HG02870 (cell line): ENCODE results near the gene ARMC12.
"Not testable (repeated sequence)": the region's sequence is repeated elsewhere in the genome, so short reads cannot be mapped to it uniquely, and the experiment has no call there.

ENCODE experiments used
- ATAC-seq: cut with Tn5 transposase; IDR thresholded peaks from one replicate; pipeline ENCODE4 v1.9.1; 2021; ENCODE audit warnings: mild to moderate bottlenecking, moderate library complexity; ENCODE audit not compliant: unreplicated experiment

Gene ARMC12, protein sequence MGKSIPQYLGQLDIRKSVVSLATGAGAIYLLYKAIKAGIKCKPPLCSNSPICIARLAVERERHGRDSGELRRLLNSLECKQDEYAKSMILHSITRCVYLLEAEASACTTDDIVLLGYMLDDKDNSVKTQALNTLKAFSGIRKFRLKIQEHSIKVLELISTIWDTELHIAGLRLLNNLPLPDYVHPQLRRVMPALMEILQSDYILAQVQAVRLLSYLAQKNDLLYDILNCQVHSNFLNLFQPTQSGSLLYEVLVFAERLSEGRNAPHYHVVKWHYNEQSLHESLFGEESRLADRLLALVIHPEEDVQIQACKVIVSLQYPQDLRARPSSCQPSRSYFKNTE

DNA sequence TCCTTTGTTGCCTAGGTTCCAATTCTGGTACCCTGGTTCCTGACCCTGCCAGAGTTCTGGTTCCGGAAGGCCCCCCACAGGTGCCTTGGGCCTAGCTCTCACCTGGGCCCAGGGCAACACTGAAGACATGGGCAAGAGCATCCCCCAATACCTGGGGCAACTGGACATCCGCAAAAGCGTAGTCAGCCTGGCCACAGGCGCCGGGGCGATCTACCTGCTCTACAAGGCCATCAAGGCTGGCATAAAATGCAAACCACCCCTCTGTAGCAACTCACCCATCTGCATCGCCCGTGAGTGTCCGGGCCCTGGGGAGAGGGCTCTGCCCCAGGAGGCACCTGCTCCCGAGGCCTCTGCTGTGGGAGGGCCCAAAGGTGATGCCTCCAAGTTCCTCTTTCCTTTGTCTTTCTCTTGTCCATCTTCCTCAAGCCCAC lies at the start of gene ARMC12:
ARMC12 (plus strand) TSS at position 51 of the 431 bp plus-strand sequence; CDS start at position 128, 77 bp downstream.
- no peak for ATAC-seq

DNA sequence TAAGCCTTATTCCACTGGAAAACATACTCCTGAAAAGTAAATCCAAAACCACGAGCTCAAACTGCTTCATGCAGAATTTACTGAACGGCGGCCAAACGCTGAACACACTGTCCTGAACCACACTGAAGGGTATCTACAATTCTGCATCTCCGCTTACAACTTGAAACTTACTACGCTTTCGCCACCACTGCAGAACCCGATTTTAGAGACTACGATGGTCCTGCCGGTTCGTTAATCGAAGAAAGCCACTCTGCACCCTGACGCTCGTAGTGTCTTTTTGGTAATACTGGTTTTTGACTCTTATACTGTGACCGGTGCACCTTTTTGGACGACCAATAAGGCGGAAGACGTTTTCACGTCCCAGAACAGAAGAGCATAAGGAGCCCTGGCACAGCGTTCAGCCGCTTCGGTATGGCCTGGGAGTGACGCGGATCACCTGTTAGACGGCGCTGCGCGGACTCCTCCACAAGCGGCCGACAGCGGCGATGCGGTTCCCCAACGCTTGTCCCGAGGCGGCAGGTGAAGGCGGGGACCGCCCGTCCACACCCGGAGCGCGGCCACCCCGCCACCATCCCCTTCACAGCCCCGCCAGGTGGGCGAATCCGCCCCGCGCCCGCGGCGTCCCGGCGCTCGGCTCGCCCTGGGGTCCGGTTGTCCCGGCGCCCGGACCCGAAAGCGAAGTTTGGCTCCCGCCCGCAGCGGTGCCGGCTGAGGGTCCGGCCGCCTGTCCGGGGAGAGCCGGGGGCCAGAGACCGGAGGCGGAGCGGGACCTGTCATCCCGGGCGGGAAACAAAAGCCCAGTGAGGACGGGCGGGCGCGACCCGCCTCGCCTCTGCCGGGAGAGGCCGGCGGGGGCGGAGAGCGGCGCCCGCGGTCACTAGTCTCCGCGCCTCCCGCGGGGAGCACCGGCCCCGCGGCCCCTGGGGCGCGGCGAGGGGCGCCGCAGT lies 48.9 kb upstream of the ARMC12 start:
- peak; percentile 28 for ATAC-seq

DNA sequence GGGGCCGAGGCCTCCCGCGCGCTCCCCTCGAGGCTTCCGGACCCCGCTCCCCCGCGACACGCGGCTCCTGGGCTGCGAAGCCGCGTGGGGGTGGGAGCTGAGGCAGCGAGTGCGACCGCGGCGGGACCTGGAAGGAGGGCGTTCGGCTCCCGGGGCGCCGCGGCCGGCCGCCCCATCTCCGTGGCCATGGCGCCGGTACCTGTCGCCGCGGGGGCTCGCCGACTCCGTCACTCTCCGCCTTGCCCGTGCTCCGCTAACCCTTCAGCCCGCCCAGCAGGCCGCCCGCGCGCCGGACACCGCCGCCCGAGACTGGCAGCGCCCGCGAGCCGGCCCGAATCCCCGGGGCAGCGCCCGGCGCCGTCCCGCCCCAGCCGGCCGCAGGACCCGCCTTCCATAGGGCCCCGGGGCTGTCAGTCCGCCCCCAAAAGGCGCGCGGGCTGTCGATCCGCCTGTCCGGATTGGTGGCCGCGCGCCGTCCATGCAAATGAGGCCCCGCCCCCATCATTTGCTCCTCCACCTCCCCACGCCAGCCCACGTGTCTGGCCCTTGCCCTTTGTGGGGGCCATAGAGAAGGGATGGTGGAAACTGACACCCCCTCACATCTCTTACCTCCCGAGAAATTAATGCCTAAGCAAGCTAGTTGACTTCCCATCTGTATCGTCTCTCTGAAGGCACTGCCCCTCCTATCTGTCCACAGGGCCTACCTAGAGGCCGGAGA lies 48.1 kb upstream of the ARMC12 start, which contains the start of gene FKBP5:
FKBP5 (minus strand) TSS at position 311 of the 718 bp plus-strand sequence. CDS start 46,091 bp downstream, outside the sequence.
- peak; percentile 73 for ATAC-seq

DNA sequence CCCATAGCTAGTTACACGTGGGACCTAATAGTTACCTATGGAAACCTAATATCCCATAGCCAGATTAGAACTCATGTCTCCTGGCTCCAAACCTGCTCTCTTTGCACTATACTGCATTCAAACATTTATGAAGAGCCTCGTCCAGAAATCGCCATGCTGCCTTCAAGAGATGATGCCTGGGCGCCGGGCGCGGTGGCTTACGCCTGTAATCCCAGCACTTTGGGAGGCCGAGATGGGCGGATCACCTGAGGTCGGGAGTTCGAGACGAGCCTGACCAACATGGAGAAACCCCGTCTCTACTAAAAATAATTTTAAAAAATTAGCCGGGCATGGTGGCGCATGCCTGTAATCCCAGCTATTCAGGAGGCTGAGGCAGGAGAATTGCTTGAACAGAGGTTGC lies 46.8 kb upstream of the ARMC12 start:
- not testable (repeated sequence) for ATAC-seq

DNA sequence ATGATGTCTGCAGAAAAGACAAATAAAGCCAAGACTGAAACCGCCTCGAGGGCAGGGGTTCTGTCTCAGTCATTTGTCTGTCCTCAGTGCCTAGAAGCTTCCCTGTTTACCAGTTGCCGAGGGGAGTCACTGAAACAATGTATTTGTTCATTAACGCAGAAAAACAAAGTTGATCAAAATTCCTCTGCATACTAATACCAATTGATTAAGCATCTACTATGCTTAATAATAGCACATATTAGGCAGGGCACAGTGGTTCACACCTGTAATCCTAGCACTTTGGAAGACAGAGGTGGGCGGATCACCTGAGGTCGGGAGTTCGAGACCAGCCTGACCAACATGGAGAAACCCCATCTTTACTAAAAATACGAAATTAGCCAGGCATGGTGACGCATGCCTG lies 46.3 kb upstream of the ARMC12 start:
- no peak for ATAC-seq

DNA sequence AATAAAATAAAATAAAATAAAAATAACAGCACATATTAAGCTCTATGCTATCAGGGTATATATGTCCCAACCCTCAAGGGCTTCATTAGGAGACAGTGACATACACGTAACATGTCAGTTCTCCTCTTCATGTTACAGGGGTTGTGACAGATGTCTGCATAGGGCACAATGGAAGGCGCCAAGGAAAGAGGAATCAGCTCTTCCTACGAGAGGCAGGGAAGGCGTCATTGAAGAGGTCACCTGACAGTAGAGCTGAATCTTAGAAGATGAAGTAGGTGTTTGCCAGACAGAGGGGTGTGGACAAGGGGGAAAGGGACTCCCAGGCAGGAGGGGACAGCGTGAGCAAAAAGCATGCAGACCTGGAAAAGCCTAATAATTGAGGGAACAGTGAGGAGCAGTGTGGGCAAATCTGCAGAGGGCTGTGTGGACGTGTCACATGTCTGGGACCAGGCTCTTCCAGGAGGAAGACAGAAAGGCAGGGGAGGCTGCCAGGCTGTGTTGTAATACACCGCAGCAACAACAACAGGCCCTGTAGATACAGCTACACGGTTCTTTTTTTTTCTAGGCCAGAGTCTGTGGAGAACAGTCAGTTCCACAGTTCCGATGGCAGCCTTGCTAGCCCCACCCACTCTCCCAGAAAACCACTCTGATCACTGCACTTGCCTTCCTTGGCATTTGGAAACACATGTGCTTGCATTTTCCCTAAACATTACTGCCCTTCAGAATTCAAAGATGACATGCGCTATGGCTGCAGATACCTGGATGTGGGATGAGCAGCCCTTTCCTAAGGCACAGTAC lies 45.6 kb upstream of the ARMC12 start:
- ATAC-seq: no peak

DNA sequence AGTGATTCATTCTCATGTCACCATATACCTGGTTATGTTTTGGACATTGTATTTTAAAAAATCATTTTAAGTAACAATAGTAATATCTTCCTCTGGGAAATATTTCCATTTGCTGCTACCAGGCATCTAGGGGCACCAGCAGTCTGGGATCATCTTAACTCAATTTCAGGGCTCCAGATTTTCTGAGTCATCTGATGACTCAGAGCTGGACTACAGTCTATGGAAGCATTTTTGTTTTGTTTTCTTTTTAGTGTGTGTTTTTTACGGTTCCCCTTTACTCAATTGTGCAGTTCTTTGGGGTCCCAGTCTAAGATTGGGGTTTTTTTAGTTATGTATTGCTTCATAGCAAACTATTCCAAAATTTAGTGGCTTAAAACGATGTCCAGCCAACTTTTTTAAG lies 42.4 kb upstream of the ARMC12 start:
- no peak for ATAC-seq

DNA sequence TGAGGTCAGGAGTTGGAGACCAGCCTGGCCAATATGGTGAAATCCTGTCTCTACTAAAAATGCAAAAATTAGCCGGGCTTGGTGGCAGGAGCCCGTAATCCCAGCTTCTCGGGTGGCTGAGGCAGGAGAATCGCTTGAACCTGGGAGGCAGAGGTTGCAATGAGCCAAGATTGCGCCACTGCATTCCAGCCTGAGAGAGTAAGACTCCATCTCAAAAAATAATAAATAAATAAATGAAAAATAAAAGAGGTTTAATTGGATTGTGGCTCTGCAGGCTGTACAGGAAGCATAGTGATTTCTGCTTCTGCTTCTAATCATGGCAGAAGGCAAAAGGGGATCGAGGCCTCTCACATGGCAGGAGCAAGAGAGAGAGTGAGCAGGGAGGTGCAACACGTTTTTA lies 38.4 kb upstream of the ARMC12 start:
- not testable (repeated sequence) for ATAC-seq

DNA sequence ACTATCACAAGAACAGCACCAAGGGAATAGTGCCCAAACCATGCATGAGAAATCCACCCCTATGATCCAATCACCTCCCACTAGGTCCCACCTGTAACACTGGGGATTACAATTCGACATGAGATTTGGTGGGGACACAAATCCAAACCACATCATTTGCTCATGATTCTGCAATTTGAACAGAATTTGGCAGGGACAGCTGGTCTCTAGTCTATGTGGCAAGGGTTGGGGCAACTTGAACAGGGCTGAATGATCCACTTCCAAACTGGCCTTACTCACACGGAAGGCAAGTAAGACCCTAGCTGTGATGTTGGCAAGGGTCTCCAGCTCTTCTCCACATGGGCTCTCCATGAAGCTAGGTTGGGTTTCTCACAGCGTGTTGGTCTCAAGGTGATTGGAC lies 38.0 kb upstream of the ARMC12 start:
- ATAC-seq: no peak

DNA sequence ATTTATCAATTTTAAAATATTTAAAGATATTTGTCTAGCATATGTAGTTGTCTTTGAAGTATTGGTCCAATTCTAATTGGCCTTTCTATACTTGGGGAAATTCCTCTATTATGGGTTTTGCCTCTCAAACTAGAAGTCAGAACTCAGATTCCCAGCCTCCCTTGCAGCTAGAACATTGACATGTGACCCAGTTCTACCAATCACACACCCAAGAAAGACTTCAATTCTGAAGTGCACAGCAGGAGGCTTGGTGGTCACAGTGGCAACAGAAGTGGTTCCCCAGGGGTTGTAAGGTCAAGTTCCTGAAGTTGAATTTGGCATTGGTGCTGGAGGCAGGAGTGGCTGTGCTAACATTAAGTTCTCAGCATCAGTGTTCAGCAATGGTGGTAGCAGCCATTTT lies 33.3 kb upstream of the ARMC12 start:
- ATAC-seq: no peak

DNA sequence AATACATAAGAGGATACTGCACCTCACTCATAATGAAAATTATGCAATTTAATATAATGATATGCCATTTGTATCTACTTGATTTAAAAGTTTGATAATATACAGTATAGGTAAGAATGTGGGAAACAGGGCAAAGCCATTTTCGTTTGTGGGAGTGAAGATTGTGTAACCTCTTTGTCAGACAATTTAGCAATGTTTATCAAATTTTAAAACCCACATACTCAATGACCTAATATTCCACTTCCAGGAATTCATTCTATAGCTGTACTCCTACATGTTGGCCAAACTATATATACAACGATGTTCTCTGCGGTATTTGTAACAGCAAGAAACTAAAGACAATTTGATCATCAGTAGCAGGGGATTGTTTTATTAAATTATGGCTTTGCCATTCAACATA lies 30.4 kb upstream of the ARMC12 start:
- ATAC-seq: no peak

DNA sequence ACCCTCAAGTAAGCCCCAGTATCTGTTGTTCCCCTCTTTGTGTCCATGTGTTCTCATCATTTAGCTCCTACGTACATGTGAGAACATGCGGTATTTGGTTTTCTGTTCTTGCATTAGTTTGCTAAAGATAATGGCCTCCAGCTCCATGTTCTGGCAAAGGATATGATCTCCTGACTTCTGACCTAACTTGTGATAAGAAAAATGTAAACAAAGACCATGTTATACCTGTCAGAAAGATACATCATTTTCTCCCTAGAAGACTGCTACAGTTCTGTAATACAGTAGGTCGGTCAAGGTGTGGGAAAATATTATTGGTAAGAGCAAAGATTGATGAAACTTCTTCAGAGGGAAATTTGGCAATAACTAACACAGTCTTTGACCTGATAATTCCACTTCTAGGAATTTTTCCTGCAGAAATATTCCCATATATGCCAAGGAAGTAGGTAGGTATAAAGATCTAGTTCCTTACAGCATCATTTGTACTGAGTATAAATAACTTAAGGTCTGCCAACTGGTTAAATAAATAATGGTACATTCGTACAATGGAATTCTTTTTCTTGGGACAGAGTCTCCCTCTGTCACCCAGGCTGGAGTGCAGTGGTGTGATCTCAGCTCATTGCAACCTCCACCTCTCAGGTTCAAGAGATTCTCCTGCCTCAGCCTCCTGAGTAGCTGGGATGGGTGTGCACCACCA lies 29.0 kb upstream of the ARMC12 start:
- no peak for ATAC-seq

DNA sequence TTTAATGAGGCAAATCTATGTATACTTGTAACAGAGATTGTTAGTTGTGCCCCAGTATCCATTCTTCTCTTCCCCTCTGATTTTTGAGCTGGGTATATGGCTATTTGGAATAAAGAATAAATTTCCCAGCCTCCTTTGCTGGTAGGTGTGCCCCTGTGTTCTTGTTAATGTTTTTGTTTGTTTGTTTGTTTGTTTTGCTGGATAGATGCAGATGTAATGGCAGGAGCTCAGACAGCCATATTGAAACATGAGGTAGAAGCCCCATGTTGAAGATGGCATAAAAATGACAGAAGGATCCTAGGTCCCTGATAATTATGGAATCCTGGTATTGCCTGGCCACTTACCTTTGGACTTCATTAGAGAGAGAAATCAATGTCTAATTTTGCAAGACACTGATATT lies 28.2 kb upstream of the ARMC12 start:
- ATAC-seq: no peak

DNA sequence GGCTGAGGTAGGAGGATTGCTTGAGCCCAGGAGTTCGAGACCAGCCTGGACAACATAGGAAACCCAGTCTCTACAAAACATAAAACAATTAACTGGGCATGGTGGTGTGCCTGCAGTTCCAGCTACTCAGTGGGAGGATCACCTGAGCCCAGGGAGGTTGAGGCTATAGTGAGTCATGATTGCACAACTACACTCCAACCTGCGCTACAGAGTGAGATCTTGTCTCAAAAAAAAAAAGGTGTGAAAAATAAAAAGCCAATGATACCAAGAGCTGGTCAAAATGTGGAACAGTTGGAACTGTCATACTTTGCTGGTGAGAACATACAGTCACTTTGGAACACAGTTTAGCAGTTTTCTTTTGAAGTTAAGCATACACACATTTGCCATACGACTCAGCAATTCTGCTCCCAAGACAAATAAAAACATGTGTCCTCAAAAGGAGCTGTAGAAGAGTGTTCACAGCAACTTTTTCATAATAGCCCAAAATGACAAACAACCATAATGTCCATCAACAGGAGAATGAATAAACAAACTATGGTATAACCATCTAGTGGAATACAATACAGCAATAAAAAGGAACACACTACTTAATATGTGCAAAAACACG lies 26.5 kb upstream of the ARMC12 start:
- no peak for ATAC-seq

DNA sequence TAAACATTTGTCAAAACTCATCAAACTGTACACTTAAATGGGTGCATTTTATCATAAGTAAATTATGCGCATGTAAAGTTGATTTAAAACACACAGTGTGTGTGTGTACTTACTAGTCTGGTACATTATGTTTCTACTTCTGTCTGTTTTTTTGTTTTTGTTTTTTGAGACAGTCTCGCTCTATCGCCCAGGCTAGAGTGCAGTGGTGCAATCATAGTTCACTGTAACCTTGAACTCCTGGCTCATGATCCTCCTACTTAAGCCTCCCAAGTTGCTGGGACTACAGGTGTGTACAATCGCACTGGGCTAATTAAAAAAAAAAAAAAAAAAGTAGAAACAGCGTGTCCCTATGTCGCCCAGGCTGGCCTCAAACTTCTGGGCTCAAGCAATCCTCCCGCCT lies 25.1 kb upstream of the ARMC12 start:
- ATAC-seq: no peak

DNA sequence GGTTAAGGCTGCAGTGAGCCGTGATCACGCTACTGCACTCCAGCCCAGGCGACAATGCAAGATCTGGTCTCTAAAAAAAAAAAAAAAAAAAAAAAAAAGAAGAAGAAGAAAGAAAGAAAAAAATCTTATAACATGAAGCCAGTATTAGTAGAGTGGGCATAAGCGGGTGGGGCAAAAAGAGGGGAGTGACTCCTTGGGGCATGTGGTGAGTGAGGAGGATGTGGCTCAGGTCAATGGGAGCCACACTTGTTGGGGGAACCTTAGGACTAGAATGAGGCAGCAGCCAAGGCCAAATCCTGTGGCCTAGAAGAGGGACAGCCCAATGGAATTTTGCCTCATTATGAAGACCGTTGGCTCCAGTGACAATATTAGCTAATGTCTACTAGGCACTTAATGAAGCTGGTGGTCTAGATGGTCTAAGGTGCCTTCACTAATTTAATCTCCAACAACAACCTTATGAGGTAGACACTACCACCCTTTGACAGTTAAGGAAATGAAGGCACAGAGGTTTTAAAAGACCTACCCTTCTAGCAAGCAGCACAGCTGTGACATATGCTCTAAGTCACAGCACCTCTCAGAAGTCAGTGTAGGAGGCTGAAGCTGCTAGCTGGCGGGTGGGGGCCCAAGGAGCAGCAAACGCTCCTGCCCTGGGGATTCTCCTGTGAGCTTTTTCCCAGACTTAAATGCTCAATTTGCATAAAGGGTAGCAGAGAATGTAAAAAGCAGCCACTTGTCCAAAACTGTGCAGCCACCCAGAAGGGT lies 23.6 kb upstream of the ARMC12 start:
- ATAC-seq: no peak

DNA sequence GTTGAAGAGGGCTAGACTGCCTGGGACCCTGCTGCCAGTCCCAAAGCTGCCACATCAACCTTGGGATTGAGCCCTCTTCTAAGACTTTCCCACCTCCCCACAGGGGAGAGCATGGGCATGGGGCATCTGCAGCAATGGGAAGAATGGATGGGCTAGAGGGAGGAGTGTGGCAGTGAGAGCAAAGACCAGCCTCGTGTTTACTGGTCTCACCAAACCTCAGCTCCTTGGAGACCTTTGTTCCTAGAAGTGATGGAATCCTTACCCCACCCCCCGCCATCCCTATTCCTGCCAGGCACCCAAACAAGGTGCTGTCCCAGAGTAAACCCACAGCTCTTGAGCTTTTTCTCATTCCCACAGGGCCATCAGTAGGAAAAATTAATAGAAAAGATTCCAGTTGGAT lies 20.0 kb upstream of the ARMC12 start:
- no peak for ATAC-seq
